ENCODE results near the gene YTHDC2. TPM values are rescaled to one million over a fixed set of nuclear protein-coding genes. Genes with fewer than 3 reads are reported as not detected.

YTHDC2 gene
- total and polyA plus RNA-seq, 5 donors: 6.4 to 21.1 (median 16.2) TPM

GRCh38 chr5:113634957-113635356 is 121.5 kb downstream of the YTHDC2 start:
- Histone ChIP-seq H3K9me3 (ENCODE audit: control insufficient read depth, low read length) (no peaks in the 10 kb centered on the region), H3K4me1 (ENCODE audit: control insufficient read depth, insufficient read depth, low read length) (no peaks in the 10 kb centered on the region), H3K27ac (ENCODE audit: low read length) (no peak overlapping the region), H3K4me3 (ENCODE audit: low read length) (no peak overlapping the region), H3K27me3 (ENCODE audit: control insufficient read depth, insufficient read depth) (no peaks in the 10 kb centered on the region)
- no peak for ATAC-seq
- intact Hi-C loops (cut with DNase I): no loop called here
- no peak for DNase-seq
- WGBS: 82% methylated on average over 3 of the region's 3 CpGs

GRCh38 chr5:113641715-113642114 is 128.2 kb downstream of the YTHDC2 start:
- Histone ChIP-seq H3K4me1 (ENCODE audit: control insufficient read depth, insufficient read depth, low read length) (no peaks in the 10 kb centered on the region), H3K9me3 (ENCODE audit: control insufficient read depth, low read length) (no peaks in the 10 kb centered on the region), H3K4me3 (ENCODE audit: low read length) (no peak overlapping the region), H3K27ac (ENCODE audit: low read length) (no peak overlapping the region), H3K27me3 (ENCODE audit: control insufficient read depth, insufficient read depth) (no peaks in the 10 kb centered on the region)
- no peak for DNase-seq
- intact Hi-C loops (cut with DNase I): no loop called here
- no peak for ATAC-seq

Other genes with a start within 250 kb of the YTHDC2 start
- gene TSSK1B, start 78.7 kb upstream of the YTHDC2 start, total RNA-seq: under 1 TPM in 1 of 4 donors, not detected in 3; 0.09 TPM
- gene TSSK1B, start 78.7 kb upstream of the YTHDC2 start, polyA plus RNA-seq: 0.07 TPM
- 10 to 100 TPM; 21.6 to 33.6 (median 27.8) TPM for gene MCC, start 25.2 kb upstream of the YTHDC2 start, total RNA-seq
- 6.9 TPM for gene MCC, start 25.2 kb upstream of the YTHDC2 start, polyA plus RNA-seq